RPMI7951 (cell line): ENCODE results near the gene ITPK1. TPM values are rescaled to one million over a fixed set of nuclear protein-coding genes. Genes with fewer than 3 reads are reported as not detected.

Source experiments
- DNase-seq: peaks from one replicate; pipeline ENCODE4 v3.0.0-alpha.2; 2012; ENCODE audit warnings: low read depth
- total RNA-seq: library from RNA; depleted of rRNA; stranded (reverse); fragments of >200 nt; shearing (Covaris generic); gene quantifications from 2 replicates; pipeline ENCODE4 v1.2.3, GENCODE V29; 2014

ITPK1 gene
- total RNA-seq, 1 experiment from 2014 or later: 7.7 TPM

DNA sequence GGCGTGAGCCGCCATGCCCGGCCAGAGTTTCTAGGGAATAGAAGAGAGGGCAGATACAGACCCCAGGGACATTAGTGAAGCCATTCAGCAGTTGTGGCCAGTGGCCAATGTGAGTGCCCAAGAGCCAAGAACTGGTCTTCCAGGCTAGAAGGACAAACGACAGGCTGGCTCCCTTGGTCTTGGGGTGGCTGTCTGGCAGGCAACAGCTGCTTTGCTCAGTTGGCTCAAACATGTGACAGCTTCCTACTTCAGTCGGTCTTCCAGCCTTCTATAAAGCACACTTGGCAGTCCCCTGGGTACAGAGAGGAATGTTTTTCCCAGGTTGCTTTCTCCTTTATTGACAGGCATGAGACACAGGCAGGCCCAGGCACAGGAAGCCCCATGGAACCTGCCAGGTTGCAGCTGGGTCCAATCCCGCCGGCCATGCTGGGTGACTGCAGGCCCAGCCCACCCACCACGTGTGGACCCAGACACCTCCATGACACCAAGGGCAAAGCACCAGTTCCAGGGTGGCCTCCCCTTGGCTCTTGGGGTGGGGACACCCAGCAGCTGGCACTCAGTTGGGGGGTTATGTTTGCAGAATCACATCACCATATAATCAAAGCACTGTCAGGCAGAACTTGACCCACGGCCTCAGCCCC is 177.4 kb downstream of the ITPK1 start:
- no peak for DNase-seq

- no peak for DNase-seq
Observed at GRCh38 chr14:92937051-92937937, 178.4 kb downstream of the ITPK1 start.

GRCh38 chr14:92936085-92936484 is 179.6 kb downstream of the ITPK1 start:
- DNase-seq: no peak

DNA sequence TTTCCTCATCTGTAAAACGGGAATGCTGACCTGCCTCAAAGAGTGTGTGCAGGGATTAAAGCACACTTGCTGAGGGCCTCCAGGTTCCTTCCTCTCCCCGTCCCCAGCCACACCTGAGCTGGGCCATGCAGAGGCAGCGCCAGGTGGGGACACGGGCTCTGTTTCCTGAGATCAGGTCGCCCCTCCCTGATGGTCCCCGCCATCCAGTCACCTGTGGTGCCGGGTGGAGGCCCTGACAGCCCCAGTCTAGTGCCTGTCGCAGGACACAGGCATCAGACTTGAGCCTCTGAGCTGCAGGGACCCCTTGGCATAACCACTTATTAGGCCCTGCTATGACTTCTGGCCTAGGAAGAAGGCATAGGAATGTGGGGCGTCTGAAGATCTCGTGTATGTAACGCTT is 180.3 kb downstream of the ITPK1 start:
- no peak for DNase-seq

- DNase-seq: no peak
Observed at GRCh38 chr14:92934196-92935085, 181.3 kb downstream of the ITPK1 start.

DNA sequence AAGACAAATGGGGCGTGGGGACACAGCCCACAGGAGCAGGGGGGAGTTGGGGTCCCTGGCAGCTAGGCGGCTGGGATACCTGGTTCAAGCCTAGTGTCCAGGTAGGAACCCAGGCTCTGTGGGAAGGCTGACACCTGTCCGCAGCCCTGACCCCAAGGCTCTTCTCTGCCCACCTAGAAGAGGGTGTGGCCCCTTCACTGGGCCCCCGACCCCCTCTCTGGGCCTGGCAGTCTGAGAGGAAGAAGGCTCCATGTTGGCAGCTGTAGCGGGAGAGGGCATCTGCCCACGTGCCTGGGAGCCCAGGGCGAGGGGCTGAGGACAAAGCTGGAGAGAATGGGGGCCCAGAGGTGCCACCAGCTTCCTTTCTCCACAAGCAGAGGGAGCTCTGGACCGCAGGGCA is 182.2 kb downstream of the ITPK1 start:
- no peak for DNase-seq

- no peak for DNase-seq
Observed at GRCh38 chr14:92932448-92933395, 183.0 kb downstream of the ITPK1 start.

GRCh38 chr14:92931681-92932447 is 183.9 kb downstream of the ITPK1 start:
- DNase-seq: no peak

DNA sequence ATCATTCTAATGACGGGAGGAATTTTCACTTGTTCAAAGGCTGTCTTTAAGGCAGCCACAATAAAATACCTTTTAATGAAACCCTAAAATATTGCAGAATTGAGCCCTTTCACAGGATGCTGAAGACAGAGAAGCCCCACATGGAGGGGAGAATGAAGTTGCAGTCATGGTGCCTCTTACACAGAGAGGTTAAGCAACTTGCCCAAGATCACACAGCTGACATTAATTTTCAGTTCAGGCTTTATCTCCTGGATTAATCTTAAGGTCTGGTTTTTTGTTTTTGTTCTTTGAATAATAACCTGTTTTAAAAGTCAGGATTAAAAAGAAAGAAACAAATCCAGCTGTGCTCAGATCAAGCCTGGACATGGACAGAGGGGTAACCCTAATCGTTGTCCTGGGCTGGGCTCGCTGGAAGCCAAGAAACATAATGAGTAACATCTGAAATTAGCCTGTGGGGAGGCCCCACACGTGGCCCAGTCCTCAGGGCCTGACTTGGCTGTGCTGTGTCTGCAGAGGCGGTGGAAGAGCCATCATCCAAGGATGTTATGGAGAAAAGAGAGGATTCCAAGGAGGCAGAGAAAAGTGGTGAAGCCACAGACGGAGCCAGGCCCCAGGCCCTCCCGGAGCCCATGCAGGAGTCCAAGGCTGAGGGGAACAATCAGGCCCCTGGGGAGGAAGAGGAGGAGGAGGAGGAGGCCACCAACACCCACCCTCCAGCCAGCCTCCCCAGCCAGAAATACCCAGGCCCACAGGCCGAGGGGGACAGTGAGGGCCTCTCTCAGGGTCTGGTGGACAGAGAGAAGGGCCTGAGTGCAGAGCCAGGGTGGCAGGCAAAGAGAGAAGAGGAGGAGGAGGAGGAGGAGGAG is 184.8 kb downstream of the ITPK1 start:
- no peak for DNase-seq

- no peak for DNase-seq
Observed at GRCh38 chr14:92929689-92930608, 185.8 kb downstream of the ITPK1 start.

DNA sequence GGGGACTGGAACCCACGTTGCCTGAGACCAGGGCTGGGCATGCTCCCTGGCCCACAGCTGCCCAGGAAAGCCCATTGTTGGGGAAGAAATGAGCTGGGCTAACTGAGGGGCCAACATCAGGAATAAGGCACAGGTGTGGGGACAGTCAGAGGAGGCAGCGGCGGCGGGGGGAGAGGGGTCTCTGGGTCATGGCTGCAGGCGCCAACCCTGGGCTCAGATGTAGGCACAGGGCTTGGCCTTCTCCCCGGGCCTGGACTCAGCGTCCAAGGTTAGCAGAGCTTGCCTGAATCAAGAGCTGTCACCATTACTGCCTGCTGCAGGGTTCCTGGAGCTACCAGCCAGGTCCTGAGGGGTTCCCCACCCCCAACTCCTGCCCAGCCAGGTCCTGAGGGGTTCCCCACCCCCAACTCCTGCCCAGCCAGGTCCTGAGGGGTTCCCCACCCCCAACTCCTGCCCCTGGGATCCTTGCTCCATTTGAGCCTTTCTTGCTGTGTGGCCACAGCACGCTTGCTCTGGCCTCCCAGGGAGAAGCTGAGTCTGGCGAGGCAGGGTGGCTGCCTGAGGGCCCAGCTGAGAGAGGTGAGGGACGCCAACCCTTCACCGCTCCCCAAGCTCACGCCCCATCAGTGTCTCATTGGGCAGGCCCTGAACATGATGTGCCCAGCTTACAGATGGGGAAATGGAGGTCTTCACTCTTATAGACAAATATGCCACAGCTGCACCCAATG is 186.6 kb downstream of the ITPK1 start:
- DNase-seq: no peak

GRCh38 chr14:92928258-92928629 is 187.5 kb downstream of the ITPK1 start:
- no peak for DNase-seq

DNA sequence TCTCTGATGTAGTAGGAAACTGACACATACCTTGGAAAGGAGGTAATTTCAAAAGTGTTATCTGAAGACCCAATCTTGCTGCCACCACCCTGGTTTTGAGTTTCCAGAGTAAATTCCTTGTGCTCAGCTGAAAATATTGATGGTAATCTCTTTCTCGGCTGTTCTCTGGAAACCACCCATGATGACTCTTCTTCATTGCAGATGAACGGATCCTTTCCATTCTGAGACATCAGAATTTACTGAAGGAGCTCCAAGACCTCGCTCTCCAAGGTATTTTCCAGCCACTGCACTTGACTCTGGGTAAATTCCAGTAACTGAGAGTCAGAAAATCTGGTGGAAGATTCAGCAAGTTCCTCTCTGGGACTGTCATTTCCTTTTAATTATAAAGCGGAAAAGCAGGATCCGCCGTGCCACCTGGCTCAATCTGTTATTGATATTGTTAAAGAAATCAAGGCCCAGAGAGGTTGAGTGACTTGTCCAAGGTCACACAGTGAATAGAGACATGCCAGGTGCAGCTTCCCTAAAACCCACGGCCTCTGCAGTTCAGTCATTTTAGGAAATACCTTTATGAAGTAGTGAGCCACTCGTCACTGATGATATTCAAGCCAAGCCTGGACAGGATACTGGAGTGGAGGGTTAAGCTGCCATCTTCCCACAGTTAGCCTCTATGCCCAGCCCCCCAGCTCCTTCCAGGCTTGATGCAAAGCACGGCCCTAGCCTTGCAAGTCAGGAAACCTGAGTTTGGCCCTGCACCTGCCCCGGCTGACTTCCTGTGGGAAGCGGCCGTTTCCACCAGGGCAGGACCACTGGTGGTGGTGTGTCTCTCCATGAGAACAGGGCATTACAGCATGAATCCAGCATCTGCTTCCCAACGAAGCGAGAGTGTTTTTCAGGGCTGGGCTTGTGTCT is 188.1 kb downstream of the ITPK1 start:
- DNase-seq: no peak

DNA sequence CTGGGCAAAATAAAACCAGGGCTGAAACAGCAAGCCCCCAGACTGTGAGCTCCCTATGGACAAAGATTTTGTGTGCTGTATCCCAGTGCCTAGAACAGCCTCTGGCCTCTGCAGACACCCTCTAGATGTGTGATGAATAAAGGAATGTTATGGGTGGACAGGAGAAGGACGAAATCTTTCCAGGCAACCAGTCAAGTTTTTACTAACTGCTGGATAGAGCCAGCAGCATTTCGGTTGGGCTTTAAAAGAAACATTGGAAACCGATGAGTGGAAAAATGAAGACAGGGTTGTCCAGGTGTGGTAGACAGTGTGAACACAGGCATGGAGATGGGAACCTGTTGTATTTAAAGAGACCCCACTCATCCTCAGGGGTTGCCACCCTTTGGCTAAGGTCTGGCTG is 188.8 kb downstream of the ITPK1 start:
- DNase-seq: no peak

GRCh38 chr14:92926180-92926845 is 189.4 kb downstream of the ITPK1 start:
- no peak for DNase-seq

DNA sequence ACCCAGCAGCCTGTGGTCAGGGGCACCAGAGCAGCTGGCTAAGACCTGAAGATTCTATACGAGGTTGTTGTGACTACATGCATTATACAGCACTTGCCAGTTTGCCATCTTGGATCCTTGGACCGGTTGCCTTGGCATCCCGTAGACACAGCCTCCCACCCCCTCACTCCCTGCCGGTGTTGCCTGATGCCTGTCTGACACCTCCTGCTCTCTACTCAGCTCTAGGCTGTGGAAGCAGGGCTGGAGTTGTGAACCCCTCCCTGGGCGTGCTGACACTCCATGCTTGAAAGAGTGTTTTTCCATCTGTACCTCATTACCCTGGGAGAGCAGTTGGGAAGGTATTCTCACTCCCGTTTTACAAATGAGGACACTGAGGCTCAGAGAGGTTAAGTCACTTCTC is 190.3 kb downstream of the ITPK1 start:
- no peak for DNase-seq
